ENCODE measurements around the gene MYNN. TPM values are rescaled to one million over a fixed set of nuclear protein-coding genes. Genes with fewer than 3 reads are reported as not detected.

MYNN gene
- total and polyA plus RNA-seq, 2 donors (not counting 1 experiment from before 2014, with no cell fraction given) = 14.7 to 24.0 TPM

- H3K4me3 ChIP-seq (ENCODE audit: control extremely low read depth in 1 of 5, extremely low read depth in 1 of 5, insufficient read depth in 1 of 5, low read depth in 2 of 5, low read length in 4 of 5) = no peak overlapping the region
- Mint-ChIP-seq H3K4me3 (no peak overlapping the region), H3K27ac (no peak overlapping the region), H3K27me3 (no peaks in the 10 kb centered on the region), H3K9me3 (ENCODE audit: insufficient read depth) (no peaks in the 10 kb centered on the region), H3K4me1 (peaks cover 2% of the 10 kb centered on the region)
- H3K9me3 ChIP-seq (ENCODE audit: control extremely low read depth in 1 of 3, control insufficient read depth in 2 of 3, insufficient read depth in 1 of 3, low read length in 2 of 3) = no peaks in the 10 kb centered on the region
- 83% methylated on average over 1 of the region's 4 CpGs for WGBS (ENCODE audit: insufficient coverage)
- CTCF ChIA-PET = interaction anchor here (0.7 kb wide), 1 partner anchor 21 kb away, joined by 3 read pairs; no protein-coding TSS in a partner anchor
- H3K79me2 ChIP-seq (ENCODE audit: control insufficient read depth, insufficient read depth, low read length) = no peaks in the 10 kb centered on the region
- no peak for DNase-seq
- ATAC-seq (ENCODE audit: low read depth) = no peak
- no peak overlapping the region for H2AFZ ChIP-seq (ENCODE audit: insufficient read depth, low read depth, low read length, poor library complexity, severe bottlenecking)
- H3K36me3 ChIP-seq (replicated peaks in 1 of 2; ENCODE audit: control extremely low read depth in 1 of 2, control insufficient read depth in 1 of 2, extremely low read depth in 1 of 2, insufficient read depth in 2 of 2, low read length in 1 of 2) = peaks cover 2 to 14% of the 10 kb centered on the region in 2 experiments
- no peaks in the 10 kb centered on the region for H4K20me1 ChIP-seq (ENCODE audit: control insufficient read depth, insufficient read depth, low read length, poor library complexity, severe bottlenecking)
- no peak for TF ChIP-seq EZH2 (IDR thresholded peaks at IDR 0.05; ENCODE audit: borderline replicate concordance, insufficient read depth, low read depth, low read length, poor library complexity, severe bottlenecking)
- TF ChIP-seq, protein P1, sequence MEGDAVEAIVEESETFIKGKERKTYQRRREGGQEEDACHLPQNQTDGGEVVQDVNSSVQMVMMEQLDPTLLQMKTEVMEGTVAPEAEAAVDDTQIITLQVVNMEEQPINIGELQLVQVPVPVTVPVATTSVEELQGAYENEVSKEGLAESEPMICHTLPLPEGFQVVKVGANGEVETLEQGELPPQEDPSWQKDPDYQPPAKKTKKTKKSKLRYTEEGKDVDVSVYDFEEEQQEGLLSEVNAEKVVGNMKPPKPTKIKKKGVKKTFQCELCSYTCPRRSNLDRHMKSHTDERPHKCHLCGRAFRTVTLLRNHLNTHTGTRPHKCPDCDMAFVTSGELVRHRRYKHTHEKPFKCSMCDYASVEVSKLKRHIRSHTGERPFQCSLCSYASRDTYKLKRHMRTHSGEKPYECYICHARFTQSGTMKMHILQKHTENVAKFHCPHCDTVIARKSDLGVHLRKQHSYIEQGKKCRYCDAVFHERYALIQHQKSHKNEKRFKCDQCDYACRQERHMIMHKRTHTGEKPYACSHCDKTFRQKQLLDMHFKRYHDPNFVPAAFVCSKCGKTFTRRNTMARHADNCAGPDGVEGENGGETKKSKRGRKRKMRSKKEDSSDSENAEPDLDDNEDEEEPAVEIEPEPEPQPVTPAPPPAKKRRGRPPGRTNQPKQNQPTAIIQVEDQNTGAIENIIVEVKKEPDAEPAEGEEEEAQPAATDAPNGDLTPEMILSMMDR (IDR thresholded peaks at IDR 0.05) = no peak
- no peak overlapping the region for H3K4me2 ChIP-seq (replicated peaks; ENCODE audit: low read depth, low read length, poor library complexity, severe bottlenecking)
- H3K9ac ChIP-seq (ENCODE audit: low read length) = no peak overlapping the region
- no peaks in the 10 kb centered on the region for H3K4me1 ChIP-seq (ENCODE audit: control insufficient read depth in 2 of 2, insufficient read depth in 2 of 2, low read length in 2 of 2)
- POLR2A ChIA-PET = no interaction called here
- intact Hi-C loops (cut with micrococcal nuclease) = no loop called here
- H3K27me3 ChIP-seq (replicated peaks in 1 of 4; ENCODE audit: control extremely low read depth in 1 of 4, control insufficient read depth in 3 of 4, insufficient read depth in 4 of 4, low read length in 3 of 4) = no peaks in the 10 kb centered on the region
- H3K27ac ChIP-seq (ENCODE audit: low read length in 2 of 2) = no peak overlapping the region
Measured at GRCh38 chr3:169790687-169791429, 17.7 kb downstream of the MYNN start.

- H3K9me3 Mint-ChIP-seq (ENCODE audit: insufficient read depth) = no peaks in the 10 kb centered on the region
- Histone ChIP-seq H3K9me3 (ENCODE audit: control extremely low read depth in 1 of 3, control insufficient read depth in 2 of 3, insufficient read depth in 1 of 3, low read length in 2 of 3) (no peaks in the 10 kb centered on the region), H3K79me2 (ENCODE audit: control insufficient read depth, insufficient read depth, low read length) (no peaks in the 10 kb centered on the region), H3K4me2 (replicated peaks; ENCODE audit: low read depth, low read length, poor library complexity, severe bottlenecking) (no peak overlapping the region), H3K36me3 (replicated peaks in 1 of 2; ENCODE audit: control extremely low read depth in 1 of 2, control insufficient read depth in 1 of 2, extremely low read depth in 1 of 2, insufficient read depth in 2 of 2, low read length in 1 of 2) (peaks cover 0 to 3% of the 10 kb centered on the region in 2 experiments), H3K4me3 (ENCODE audit: control extremely low read depth in 1 of 5, extremely low read depth in 1 of 5, insufficient read depth in 1 of 5, low read depth in 2 of 5, low read length in 4 of 5) (no peak overlapping the region), H2AFZ (ENCODE audit: insufficient read depth, low read depth, low read length, poor library complexity, severe bottlenecking) (no peak overlapping the region), H3K4me1 (ENCODE audit: control insufficient read depth in 2 of 2, insufficient read depth in 2 of 2, low read length in 2 of 2) (no peaks in the 10 kb centered on the region), H4K20me1 (ENCODE audit: control insufficient read depth, insufficient read depth, low read length, poor library complexity, severe bottlenecking) (no peaks in the 10 kb centered on the region), H3K27me3 (replicated peaks in 1 of 4; ENCODE audit: control extremely low read depth in 1 of 4, control insufficient read depth in 3 of 4, insufficient read depth in 4 of 4, low read length in 3 of 4) (no peaks in the 10 kb centered on the region), H3K9ac (ENCODE audit: low read length) (no peak overlapping the region), H3K27ac (ENCODE audit: low read length in 2 of 2) (no peak overlapping the region)
- DNase-seq (no peak), ATAC-seq (ENCODE audit: low read depth) (no peak)
- TF ChIP-seq, protein P1 (IDR thresholded peaks at IDR 0.05) = no peak
- no peak for TF ChIP-seq EZH2 (IDR thresholded peaks at IDR 0.05; ENCODE audit: borderline replicate concordance, insufficient read depth, low read depth, low read length, poor library complexity, severe bottlenecking)
- no peak overlapping the region for H3K27ac Mint-ChIP-seq
- intact Hi-C loops (cut with micrococcal nuclease) = no loop called here
- peaks cover 2% of the 10 kb centered on the region for H3K4me1 Mint-ChIP-seq
- H3K27me3 Mint-ChIP-seq = no peaks in the 10 kb centered on the region
- WGBS (ENCODE audit: insufficient coverage) = no CpG with 5 or more reads among the region's 1 CpG
- ChIA-PET CTCF (no interaction called here), POLR2A (no interaction called here)
- H3K4me3 Mint-ChIP-seq = no peak overlapping the region
Measured at GRCh38 chr3:169792359-169792758, 19.2 kb downstream of the MYNN start.
